Measurements from ENCODE around the gene TM4SF5.
A peak's percentile ranks its signal among the peaks of the same experiment; 100 is the strongest.

TM4SF5 gene

DNA sequence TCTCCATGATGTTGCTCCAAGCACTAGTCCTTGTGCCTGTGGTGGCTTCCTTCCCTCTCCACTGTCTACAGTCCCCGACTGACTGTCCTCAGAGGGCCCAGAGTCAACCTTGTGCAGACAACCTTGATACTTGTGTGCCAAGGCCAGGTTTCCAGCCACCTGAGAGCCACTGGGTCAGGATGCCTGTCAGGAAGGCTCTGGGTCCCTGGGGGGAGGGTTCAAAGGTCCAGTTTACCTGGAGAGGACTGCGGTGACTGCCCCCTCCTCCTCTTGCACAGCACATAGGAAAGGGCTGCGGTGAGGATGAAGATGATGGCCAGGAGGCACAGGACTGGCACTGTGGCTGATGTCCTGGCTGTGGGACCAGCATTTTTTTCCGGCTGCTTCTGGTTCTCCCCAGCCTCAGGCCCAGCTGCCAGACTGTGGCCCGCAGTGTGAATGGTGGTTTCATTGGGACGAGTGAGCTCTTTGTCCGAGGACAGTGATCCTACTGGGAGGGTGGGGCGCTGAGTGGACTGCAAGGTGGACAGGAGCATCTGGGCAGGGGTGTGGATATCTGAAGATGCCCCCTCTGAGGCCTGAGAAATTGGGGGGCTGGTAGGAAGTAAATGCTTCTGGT, 36.7 kb upstream of the TM4SF5 start:
- no peak for TF ChIP-seq ZFX (IDR thresholded peaks at IDR 0.05)
- TF ChIP-seq, protein P1, sequence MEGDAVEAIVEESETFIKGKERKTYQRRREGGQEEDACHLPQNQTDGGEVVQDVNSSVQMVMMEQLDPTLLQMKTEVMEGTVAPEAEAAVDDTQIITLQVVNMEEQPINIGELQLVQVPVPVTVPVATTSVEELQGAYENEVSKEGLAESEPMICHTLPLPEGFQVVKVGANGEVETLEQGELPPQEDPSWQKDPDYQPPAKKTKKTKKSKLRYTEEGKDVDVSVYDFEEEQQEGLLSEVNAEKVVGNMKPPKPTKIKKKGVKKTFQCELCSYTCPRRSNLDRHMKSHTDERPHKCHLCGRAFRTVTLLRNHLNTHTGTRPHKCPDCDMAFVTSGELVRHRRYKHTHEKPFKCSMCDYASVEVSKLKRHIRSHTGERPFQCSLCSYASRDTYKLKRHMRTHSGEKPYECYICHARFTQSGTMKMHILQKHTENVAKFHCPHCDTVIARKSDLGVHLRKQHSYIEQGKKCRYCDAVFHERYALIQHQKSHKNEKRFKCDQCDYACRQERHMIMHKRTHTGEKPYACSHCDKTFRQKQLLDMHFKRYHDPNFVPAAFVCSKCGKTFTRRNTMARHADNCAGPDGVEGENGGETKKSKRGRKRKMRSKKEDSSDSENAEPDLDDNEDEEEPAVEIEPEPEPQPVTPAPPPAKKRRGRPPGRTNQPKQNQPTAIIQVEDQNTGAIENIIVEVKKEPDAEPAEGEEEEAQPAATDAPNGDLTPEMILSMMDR (conservative IDR thresholded peaks at IDR 0.05) = no peak
- no peak overlapping the region for H3K27ac ChIP-seq

DNA sequence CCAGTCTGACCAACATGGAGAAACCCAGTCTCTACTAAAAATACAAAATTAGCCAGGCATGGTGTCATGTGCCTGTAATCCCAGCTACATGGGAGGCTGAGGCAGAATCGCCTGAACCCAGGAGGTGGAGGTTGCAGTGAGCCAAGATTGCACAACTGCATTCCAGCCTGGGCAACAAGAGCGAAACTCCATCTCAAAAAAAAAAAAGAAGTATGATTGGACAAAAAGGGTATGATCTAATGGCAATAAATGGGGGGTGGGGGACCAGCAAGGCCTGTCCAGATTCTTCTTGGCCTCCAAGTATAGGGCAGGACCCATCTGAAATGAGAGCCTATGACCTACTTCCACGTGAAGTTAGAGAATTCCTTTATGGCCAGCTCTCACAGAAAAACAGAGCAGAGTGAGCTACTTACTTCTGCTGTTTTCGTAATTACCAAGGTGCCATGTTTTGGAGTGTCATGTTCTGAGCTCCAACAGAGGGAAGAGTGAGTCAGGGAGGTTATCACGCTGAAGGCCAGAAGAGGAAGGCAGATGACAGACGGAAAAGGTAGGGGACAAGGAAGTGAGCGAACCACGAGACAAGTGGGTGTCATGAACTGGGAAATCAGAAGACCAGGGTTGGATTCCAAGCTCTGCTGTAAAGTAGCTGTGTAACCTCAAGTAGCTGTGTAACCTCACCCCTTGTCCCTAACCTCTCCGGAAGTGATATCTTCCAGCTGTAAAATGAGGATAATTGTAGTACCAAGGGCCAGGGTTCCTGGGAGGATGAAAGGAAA, 35.6 kb upstream of the TM4SF5 start:
- TF ChIP-seq, protein P1 (conservative IDR thresholded peaks at IDR 0.05) = no peak
- TF ChIP-seq ZFX (IDR thresholded peaks at IDR 0.05) = no peak

DNA sequence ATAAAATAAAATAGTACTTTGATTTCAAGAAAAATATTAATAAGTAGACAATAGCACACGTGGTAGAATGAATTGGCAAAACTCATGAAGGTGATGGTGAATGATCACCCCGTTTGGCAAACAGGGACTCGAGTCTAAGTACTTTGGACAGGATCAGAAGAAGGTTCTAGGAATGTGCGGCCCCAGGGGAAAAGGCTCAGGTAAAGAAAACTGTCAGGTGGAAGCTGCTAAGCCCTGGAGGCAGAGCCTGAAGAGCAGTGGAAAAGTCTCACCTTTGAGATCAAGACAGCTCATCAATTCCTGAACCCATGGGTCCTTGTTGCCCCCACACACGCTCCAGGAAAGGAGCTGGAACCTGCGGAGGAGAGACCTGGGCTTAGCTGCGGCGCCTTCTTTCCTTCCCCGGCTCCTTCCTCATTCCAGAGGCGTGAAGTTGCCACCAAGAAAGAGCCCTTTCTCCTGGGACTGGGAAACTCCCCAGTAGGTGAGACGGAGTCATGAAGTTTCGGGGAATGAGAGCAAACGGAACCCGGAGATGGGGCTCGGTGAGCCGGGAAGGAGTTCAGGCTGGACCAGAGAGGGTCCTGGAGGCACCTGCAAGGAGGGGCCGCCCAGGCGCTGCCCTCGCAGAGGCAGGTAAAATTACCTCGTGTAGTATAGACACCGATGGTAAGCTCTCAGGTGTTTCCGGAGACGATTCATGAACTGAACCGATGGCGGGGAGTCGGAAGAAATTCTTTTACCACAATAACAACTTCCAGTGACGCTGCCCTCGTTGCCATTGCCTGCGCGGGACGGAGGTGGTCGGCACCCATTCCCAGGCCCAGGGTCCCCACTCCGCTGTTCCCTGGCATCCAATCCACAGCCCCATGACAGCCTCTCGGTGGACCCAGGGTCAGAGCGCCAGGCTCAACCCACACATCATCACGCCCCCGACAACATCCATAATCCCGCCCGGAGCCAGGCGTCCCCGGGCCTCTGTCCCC, 33.3 kb upstream of the TM4SF5 start:
- peak overlapping the region; percentile 72 for H3K27ac ChIP-seq
- TF ChIP-seq, protein P1 (conservative IDR thresholded peaks at IDR 0.05) = no peak
- no peak for TF ChIP-seq ZFX (IDR thresholded peaks at IDR 0.05)

More for the DNA sequence above, 35.6 kb upstream of the TM4SF5 start:
- no peak overlapping the region for H3K27ac ChIP-seq

DNA sequence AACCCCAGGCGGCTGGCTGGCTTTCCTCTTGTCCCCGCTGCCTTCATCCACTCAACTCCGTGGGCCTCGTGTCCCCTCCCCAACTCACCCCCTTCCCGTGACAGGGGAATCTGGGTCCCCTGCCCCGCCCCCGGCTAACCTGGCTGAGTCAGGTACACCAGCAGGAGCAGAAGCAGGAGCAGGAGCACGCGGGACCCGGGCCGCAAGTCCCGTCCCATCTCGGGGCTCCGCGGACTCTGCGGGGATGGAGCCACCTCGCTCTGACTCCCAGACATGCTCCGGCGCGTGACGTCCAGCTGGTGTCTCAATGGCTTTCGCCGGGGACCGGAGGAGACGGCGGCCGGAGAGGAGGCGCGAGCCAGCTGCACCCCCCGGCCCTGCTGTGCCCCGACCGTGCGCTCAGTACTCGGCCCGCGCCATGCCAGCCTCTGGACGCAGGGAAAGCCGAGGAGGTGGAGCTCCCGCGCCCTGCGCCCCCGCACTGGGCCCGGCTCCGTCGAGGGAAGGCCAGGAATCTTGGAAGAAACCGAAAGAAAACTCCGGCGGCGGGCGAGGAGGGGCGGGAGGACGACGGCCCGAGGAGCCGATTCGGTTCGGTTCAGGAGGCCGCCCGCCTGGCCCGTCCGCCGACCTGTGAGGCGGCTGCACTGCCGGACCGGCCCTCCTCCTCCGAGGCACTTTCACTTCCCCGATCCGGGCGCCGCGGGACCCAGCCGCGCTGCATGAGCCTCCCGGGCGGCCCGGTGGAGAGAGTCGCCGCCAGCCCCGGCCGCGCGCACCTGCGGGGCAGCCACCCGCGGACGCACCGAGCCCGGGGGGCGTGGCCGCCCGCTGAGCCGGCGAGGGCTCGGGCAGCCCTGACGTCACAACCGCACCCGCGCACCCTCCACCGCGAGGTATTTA, 32.3 kb upstream of the TM4SF5 start, which contains the start of the genes CXCL16 and ZMYND15:
TSS of gene CXCL16 (minus strand) at position 807 of the 903 bp plus-strand sequence. CDS start at position 218, 589 bp downstream.
TSS of gene ZMYND15 (plus strand) at position 712 of the 903 bp plus-strand sequence. CDS start 716 bp downstream, outside the sequence.
- TF ChIP-seq, protein P1 (conservative IDR thresholded peaks at IDR 0.05) = no peak
- peak; percentile 91; the same call in 1 of the 2 replicates for TF ChIP-seq ZFX (IDR thresholded peaks at IDR 0.05)
- peak within 1 kb of the TSS; percentile 72 for H3K27ac ChIP-seq

DNA sequence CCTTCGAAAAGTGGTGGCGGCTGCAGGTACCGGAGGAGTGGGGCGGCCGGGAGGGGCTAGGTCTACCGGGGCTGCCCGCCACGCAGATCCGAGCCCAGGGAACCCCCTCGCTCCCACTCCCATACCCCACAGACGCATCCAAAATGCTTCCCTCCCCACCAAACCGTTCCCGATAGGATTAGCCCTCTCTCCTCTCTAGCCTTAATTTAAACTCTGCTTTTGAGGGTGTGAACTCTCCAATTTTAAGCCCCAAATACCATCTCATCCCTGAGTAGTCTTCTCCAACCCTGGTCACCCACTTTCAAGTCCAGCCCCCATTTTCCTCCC, 31.7 kb upstream of the TM4SF5 start:
- TF ChIP-seq, protein P1 (conservative IDR thresholded peaks at IDR 0.05) = no peak
- no peak for TF ChIP-seq ZFX (IDR thresholded peaks at IDR 0.05)
- peak overlapping the region; percentile 72 for H3K27ac ChIP-seq

DNA sequence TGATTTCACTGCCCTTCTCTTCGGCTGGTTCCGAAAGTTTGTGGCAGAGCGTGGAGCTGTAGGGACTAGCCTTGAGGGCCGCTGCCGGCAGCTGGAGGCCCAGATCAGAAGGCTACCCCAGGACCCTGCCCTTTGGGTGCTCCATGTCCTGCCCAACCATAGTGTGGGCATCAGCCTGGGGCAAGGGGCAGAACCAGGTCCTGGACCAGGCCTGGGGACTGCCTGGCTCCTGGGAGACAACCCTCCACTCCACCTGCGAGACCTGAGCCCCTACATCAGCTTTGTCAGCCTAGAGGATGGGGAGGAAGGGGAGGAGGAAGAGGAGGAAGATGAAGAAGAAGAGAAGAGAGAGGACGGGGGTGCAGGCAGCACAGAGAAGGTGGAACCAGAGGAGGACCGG, 31.1 kb upstream of the TM4SF5 start:
- TF ChIP-seq, protein P1 (conservative IDR thresholded peaks at IDR 0.05) = no peak
- no peak for TF ChIP-seq ZFX (IDR thresholded peaks at IDR 0.05)
- H3K27ac ChIP-seq = no peak overlapping the region

Measured in C4-2B (cell line).